Measurements from ENCODE around the gene PTPRB. TPM values are rescaled to one million over a fixed set of nuclear protein-coding genes. Genes with fewer than 3 reads are reported as not detected.

PTPRB gene
- total RNA-seq, 4 donors from 2014 or later = 2.0 to 15.9 (median 8.0) TPM

DNA sequence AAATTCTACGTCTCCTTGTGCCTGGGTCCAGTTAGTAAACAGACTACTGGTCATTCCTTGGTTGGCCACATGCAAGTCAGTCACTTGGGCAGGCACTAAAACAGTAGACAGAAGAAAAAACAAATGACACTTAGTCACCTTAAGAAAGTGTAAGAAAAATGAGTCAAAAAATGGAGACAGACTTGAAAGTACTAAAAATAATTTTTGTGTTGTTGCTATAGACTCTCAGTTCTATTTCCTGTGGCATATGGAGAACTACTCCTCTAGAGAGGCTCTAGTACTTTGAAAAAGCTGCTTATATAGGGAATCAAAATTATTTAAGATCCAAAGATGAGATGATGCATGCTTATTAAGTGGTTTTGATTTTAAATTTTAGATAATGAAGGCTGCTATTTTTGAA lies 56.0 kb downstream of the PTPRB start:
- 89% methylated on average over 1 of the region's 1 CpG for WGBS
- H3K27ac ChIP-seq = no peak overlapping the region

DNA sequence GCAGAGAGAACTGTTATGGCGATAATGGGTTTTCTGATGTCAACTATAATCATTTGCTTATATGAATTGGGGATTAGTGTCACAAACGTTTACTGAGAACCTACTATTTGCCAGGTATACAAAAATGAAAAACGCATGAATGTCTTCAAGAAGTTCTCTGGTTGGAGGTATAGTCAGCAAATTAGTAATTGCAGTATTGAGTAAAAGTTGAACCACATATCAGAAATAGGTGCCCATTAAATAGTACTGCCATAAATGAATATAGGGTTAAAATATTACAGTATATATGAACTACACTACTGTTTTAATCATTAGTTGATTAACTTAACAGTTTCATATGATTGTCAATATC lies 60.0 kb downstream of the PTPRB start:
- Histone ChIP-seq H3K27me3 (no peaks in the 10 kb centered on the region), H3K4me1 (no peaks in the 10 kb centered on the region), H3K27ac (no peak overlapping the region), H3K9me3 (no peaks in the 10 kb centered on the region), H3K36me3 (no peaks in the 10 kb centered on the region), H3K4me3 (no peak overlapping the region)
- no peak for TF ChIP-seq POLR2A (IDR thresholded peaks at IDR 0.05)
- DNase-seq (ENCODE audit: low spot score in 2 of 2) = no peak
- WGBS = 20% methylated on average over 3 of the region's 3 CpGs

More for the DNA sequence above, 56.0 kb downstream of the PTPRB start:
- H3K4me3 ChIP-seq = no peak overlapping the region
- no peaks in the 10 kb centered on the region for H3K27me3 ChIP-seq
- no peaks in the 10 kb centered on the region for H3K36me3 ChIP-seq
- no peak for DNase-seq (ENCODE audit: low spot score in 2 of 2)
- TF ChIP-seq, protein P1, sequence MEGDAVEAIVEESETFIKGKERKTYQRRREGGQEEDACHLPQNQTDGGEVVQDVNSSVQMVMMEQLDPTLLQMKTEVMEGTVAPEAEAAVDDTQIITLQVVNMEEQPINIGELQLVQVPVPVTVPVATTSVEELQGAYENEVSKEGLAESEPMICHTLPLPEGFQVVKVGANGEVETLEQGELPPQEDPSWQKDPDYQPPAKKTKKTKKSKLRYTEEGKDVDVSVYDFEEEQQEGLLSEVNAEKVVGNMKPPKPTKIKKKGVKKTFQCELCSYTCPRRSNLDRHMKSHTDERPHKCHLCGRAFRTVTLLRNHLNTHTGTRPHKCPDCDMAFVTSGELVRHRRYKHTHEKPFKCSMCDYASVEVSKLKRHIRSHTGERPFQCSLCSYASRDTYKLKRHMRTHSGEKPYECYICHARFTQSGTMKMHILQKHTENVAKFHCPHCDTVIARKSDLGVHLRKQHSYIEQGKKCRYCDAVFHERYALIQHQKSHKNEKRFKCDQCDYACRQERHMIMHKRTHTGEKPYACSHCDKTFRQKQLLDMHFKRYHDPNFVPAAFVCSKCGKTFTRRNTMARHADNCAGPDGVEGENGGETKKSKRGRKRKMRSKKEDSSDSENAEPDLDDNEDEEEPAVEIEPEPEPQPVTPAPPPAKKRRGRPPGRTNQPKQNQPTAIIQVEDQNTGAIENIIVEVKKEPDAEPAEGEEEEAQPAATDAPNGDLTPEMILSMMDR (IDR thresholded peaks at IDR 0.05) = no peak
- no peak for TF ChIP-seq POLR2A (IDR thresholded peaks at IDR 0.05)
- no peak for TF ChIP-seq EP300 (IDR thresholded peaks at IDR 0.05)
- TF ChIP-seq POLR2AphosphoS5 (IDR thresholded peaks at IDR 0.05) = no peak
- H3K4me1 ChIP-seq = no peaks in the 10 kb centered on the region
- H3K9me3 ChIP-seq = no peaks in the 10 kb centered on the region

DNA sequence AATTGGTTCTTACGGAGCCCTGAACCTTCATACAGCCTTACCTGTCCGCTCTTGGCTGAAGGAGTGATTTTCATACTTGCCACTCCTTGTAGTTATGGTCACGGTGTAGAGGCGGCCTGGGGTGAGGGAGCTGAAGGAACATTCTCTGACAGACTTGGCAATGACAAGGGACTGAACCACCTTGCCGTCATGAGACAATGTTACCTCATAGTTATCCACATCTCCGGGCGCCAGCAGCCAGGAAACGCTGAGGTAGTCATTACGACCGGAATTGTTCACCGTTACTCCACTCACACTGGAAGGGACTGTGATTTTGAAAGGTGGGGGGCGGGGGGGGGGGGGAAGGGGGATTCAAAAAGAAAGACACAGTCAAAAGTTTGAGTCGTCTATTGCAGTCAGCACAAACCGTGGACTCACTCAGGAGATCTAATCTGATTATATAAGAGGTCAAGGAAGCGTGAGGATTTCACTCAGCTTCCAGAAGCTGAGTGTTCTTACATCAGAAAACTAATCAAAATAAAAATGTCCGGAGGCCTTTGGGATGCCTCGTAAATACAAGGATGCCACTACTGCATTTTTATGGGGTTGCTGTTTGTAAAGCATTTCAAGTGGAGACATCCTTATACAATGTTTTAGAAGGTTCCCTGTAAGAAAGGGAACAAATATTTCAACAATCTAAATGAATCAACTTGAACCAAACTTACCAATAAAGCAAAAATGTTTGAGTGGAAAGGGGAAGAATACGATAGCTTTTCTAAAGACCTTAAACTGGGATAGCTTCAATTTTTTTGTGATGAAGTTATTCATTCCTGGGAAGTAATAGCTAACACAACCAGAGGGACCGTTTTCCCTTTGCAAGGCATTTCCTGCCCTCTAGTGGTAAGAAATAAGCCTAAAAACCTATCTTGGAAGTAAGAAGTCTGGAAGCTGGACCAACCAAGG lies 60.6 kb downstream of the PTPRB start:
- DNase-seq (ENCODE audit: low spot score in 2 of 2) = no peak
- WGBS = 65% methylated on average over 18 of the region's 19 CpGs
- no peak overlapping the region for H3K27ac ChIP-seq
- TF ChIP-seq, protein P1 (IDR thresholded peaks at IDR 0.05) = peak; percentile 62 to 68
- no peak for TF ChIP-seq POLR2A (IDR thresholded peaks at IDR 0.05)
- H3K4me1 ChIP-seq = no peaks in the 10 kb centered on the region
- no peaks in the 10 kb centered on the region for H3K36me3 ChIP-seq
- no peak overlapping the region for H3K4me3 ChIP-seq
- no peaks in the 10 kb centered on the region for H3K9me3 ChIP-seq
- H3K27me3 ChIP-seq = no peaks in the 10 kb centered on the region

DNA sequence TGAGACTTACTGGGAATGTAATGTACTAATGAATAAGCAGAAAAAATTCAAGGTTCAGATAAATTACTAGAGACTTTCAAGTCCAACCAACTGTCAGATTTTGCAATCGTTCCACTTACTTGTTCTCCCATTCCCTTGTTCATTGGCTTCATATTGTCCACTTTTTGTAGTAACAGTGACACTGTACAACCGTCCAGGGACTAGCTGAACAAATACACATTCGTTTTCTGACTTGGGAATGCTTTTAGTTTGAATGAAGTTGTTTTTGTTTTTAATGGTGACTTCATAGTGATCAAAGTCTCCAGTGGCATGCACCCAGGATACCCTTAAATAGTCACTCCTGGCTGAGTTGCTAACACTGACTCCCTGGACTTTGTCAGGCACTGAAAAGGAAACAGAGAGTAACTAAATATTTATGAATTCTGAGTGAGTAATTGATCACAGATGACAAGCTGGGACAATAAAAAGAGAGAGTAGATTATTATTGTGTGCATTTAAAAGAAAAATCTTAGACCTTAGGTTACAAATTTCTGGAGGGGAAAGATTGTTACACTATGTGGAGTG lies 65.4 kb downstream of the PTPRB start:
- H3K4me3 ChIP-seq = no peak overlapping the region
- WGBS = 55% methylated on average over 3 of the region's 3 CpGs
- DNase-seq (ENCODE audit: low spot score in 2 of 2) = no peak
- no peaks in the 10 kb centered on the region for H3K4me1 ChIP-seq
- no peaks in the 10 kb centered on the region for H3K27me3 ChIP-seq
- H3K36me3 ChIP-seq = no peaks in the 10 kb centered on the region
- no peak overlapping the region for H3K27ac ChIP-seq
- TF ChIP-seq, protein P1 (IDR thresholded peaks at IDR 0.05) = no peak
- no peak for TF ChIP-seq EP300 (IDR thresholded peaks at IDR 0.05)
- H3K9me3 ChIP-seq = no peaks in the 10 kb centered on the region

DNA sequence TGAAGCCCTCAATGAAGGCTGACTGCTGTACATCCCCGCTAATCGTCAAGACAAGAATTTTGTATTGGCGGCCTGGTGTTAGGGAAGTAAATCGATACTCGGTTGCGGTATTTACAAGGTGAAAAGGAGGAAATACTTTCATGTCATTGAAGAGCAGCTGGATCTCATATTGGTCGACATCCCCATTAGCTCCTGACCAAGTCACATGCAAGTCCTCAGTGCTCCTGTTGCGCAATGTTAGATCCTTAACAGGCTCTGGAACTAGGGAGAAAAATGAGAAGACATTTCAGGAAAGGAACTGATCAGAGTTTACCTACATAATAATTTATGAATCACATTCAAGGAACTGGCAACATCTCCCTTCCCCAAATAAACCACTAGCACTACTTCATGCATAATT lies 66.2 kb downstream of the PTPRB start:
- H3K36me3 ChIP-seq = no peaks in the 10 kb centered on the region
- H3K4me3 ChIP-seq = no peak overlapping the region
- no peaks in the 10 kb centered on the region for H3K9me3 ChIP-seq
- no peak for DNase-seq (ENCODE audit: low spot score in 2 of 2)
- H3K27me3 ChIP-seq = no peaks in the 10 kb centered on the region
- no peak overlapping the region for H3K27ac ChIP-seq
- H3K4me1 ChIP-seq = no peaks in the 10 kb centered on the region
- TF ChIP-seq, protein P1 (IDR thresholded peaks at IDR 0.05) = no peak
- TF ChIP-seq EP300 (IDR thresholded peaks at IDR 0.05) (no peak), POLR2AphosphoS5 (IDR thresholded peaks at IDR 0.05) (no peak), POLR2A (IDR thresholded peaks at IDR 0.05) (no peak)
- 94% methylated on average over 8 of the region's 8 CpGs for WGBS

All from suprapubic skin (tissue), 4 donors.